NB4 (cell line): ENCODE results near the gene OR2T10.
"Not testable (repeated sequence)": the region's sequence is repeated elsewhere in the genome, so short reads cannot be mapped to it uniquely, and the experiment has no call there.

Source experiments
- CTCF ChIP-seq: IDR thresholded peaks from one replicate; pipeline ENCODE4 v1.5.1; 2012; ENCODE audit warnings: low read depth, low read length
- MYC ChIP-seq: IDR thresholded peaks from 2 replicates; pipeline ENCODE4 v1.6.1; 2011; ENCODE audit warnings: low read depth, low read length
- POLR2A ChIP-seq: IDR thresholded peaks from 2 replicates; pipeline ENCODE4 v1.6.1; 2011; ENCODE audit warnings: mild to moderate bottlenecking; ENCODE audit not compliant: insufficient read length; ENCODE audit errors: extremely low read depth

- TF ChIP-seq CTCF, MYC, POLR2A: not testable (repeated sequence)
Measured at GRCh38 chr1:248570811-248571210, 26.7 kb downstream of the OR2T10 start.
